GM10847 (cell line): ENCODE measurements around the gene ADAMTSL1.

Experiments
- POLR2A ChIP-seq: IDR thresholded peaks from 2 replicates; pipeline ENCODE4 v1.6.1; 2011; ENCODE audit not compliant: insufficient read length; ENCODE audit errors: extremely low read depth

The ADAMTSL1 gene

GRCh38 chr9:18847576-18848275 lies 373.8 kb downstream of the ADAMTSL1 start:
- no peak for TF ChIP-seq POLR2A

GRCh38 chr9:18848657-18849056 lies 374.7 kb downstream of the ADAMTSL1 start:
- TF ChIP-seq POLR2A: no peak

DNA sequence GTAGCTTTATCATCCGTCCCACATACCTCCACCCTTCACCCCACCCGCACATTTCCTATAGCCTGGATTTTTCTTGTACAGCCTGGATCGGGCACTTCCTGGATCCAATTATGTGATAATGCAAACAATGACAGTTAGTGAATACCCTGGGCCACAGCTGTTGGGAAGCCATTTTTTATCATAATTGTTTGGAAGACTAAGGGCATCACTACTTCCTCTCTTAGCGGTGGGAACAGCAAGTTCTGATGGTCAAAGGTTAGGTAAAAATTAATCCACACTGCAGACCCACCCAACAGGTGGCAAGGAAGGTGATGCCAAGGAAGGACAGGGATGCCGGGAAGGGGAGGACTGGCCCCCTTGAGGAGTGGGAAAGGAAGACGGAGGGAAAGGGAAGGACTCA lies 375.3 kb downstream of the ADAMTSL1 start:
- no peak for TF ChIP-seq POLR2A

DNA sequence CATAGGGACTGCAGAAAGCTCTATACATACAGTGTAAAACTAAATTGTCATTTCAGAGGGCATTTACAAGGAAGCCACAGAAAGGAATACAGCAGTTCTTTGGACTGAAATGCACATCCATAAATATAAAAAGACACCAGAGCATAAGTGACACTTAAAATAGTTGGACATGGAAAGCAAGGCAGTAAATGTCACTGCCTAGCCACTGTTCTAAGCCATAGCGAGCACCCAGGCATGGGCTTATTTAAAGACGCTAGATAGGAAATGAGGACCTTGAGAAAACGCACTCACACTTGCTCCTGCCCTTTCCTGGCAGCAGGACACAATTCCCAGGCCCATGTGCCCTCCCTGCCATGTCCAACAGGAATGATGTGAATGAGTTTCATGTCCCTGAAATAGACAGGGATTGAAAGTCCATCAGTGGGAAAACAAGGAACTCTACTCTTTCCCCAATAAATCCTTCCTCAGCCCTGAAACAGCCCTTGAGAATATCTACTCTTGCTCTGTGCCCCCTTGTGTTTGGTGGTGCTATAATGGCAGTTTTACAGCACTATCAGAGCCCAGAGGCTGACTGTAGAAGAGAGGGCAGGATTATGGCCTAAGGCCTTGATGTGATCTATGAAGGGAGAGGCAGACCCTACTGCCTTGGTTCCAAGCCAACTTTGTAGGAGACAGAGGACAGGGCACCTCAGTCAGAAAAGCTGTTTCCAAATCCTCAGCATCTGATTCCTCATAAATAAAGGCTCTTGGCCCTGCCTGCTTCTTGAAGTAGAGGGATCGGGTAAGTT lies 376.1 kb downstream of the ADAMTSL1 start:
- no peak for TF ChIP-seq POLR2A

DNA sequence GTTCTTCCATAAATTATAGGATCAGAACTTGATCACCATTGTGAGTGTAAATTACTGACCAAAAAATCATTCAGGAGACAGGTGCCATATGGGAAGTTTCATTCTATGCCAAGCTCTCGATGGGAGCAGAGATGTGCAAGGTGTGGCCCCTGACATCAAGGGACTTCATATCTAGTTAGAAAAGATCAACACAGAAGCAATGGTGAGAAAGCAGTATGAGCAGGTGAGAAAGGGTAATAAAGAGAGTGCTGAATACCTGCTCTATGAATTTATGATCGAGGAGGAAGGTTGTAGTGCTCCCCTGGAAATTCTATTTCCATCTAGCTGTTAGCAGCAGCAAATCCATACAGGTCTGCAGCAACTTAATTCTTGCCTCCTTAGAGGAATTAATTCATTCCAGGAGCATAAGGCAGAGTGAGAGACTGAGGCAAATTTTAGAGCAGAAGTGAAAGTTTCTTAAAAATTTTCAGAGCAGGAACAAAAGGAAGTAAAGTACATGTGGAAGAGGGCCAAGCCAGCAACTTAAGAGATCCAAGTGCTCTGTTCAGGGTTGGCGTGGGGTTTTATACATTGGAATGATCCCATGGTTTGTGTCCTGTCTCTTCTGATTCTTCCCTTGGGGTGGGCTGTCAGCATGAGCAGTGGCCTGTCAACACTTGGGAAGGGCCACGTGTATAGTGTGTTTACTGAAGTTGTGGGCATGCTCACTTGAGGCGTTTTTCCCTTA lies 377.3 kb downstream of the ADAMTSL1 start:
- no peak for TF ChIP-seq POLR2A

DNA sequence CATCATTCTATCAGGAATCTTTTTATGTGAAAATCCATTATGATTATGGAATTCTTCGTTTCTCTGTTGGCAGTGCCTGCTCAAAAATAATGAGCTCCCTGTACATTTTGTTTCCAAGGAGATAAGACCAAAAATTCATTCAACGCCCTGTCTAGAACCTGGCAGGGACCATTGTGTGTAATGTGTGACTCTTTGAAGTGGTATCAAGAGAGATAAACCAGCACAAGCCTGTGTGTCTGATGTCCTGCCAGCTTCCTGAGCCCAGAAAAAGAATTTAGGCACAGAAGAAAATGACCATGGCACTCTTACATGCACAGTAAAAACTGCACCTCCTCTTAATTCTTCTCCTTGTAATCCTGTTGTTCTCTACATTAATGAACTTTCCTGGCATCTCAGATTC lies 381.7 kb downstream of the ADAMTSL1 start:
- TF ChIP-seq POLR2A: no peak

GRCh38 chr9:18857334-18857733 lies 383.4 kb downstream of the ADAMTSL1 start:
- TF ChIP-seq POLR2A: no peak

GRCh38 chr9:18857769-18858168 lies 383.8 kb downstream of the ADAMTSL1 start:
- no peak for TF ChIP-seq POLR2A

DNA sequence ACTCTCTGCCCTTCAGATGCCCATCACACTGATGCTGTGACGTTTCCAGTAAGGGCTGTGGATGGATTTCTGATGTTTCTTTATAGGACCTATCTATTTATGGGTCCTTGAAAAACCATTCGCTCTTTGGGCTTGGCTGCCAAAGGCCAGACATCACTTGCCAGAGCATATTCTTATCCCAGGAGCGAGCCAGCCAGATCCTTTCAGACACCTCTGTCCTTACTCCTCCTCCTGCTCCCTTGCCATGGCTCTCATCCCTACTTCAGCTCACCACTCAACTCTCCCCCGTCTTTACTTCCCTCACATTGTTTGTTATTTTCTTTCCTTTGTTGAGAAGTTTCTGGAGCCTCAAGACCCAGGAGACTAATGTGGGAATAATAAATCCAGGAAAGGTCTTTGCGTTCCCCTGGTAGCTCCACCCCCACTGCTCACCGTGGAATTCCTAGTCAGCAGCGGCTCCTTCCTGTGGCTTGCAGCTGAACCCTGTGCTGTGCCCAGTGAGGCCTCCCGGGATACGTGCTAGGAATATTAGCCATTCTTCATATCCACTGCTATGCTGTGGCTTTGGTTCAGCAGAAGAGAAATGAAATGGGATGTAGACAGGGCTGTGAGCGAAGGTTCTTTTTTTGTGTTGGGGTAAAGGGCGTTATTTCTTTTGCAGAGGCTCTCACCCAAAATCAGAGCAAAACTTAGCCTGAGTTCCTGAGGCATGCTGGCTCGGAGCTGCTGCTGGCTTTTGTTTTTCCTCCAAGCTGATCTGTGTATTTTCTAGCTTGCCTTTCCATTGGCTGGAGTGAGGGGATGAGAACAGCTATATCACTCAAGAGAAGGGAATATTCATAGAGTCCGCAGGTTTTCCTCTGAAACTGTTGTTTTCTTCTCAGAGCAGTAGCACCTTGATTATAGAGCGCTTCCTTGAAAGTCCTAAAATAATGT lies 387.9 kb downstream of the ADAMTSL1 start:
- no peak for TF ChIP-seq POLR2A

- TF ChIP-seq POLR2A: no peak
These were observed 389.8 kb downstream of the ADAMTSL1 start for GRCh38 chr9:18863791-18864190.

DNA sequence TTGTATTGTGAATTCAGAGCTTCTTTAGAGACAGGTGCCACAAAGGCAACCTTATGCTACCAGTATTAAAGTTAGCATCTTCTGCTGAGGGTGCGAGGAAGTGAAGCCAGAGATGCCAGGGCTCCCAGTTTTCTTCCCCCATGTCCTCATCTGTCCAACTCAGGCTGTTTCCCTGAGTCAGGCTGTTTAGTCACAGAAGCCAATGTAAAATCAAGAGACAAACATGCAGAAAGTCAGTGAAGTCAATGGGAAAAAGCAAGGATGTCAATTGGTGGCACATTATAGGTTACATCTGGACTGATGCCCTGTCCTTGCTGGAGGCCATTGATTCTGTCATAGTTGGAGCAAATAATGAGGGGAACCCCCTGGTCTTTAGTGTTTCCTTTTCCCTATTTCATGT lies 390.6 kb downstream of the ADAMTSL1 start:
- no peak for TF ChIP-seq POLR2A

GRCh38 chr9:18865542-18865941 lies 391.6 kb downstream of the ADAMTSL1 start:
- no peak for TF ChIP-seq POLR2A

DNA sequence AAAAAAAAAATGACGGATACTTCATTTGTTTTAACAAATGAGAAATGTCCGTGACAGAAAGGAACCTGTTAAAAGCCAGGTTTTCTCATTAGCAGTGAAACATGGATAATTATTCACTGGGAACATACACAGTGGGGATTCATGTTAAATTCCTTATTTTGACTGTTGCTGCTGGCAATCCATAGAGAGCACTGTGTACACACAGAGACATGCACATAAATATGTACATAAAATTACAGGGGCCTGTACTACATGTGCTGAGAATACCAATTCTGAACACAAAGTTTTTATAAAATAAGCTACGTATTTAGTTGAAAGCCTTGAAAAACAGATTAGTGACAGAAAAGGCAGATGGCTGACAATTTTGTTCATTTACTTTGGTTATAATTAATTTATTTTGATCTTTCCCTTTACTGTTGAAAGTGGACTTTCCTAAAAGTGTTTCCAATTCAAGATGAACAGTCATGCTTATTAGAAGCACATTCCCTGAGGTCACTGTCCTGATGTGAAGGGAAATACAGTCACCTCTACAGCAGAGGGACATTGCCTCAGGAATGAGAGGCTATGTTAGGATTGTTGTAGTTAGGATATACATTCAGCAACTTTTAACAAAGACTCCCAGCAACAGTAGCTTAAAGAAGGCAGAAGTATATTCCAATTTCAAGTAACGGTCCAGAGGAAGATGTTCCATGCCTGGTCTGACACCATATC lies 392.3 kb downstream of the ADAMTSL1 start:
- TF ChIP-seq POLR2A: no peak

DNA sequence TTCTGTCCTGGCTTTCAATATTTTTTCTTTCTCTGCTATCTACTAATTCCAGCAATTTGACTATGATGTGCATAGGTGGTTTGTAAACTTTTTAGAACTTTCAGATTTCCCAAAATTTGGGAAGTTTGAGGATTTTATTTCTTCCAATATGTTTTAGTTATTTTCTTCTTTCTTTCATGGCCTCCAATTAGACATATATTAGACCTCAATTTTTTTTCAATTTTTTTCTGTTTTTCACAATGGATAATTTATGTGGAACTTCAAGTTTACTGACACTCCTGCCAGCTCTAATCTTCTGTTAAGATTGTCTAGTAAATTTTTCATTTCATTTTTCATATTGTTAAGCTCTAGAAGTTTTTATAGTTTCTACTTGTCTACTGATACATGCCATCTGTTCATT lies 395.8 kb downstream of the ADAMTSL1 start:
- no peak for TF ChIP-seq POLR2A
